HT1080 (cell line): Measurements from ENCODE around the gene CNTRL. TPM values are rescaled to one million over a fixed set of nuclear protein-coding genes. Genes with fewer than 3 reads are reported as not detected.

ENCODE experiments used
- DNase-seq: peaks from one replicate; pipeline ENCODE4 v3.0.0-alpha.2; 2015; ENCODE audit warnings: low read depth
- total RNA-seq: library from RNA; depleted of rRNA; stranded (reverse); fragments of >200 nt; shearing (Covaris generic); gene quantifications from 2 replicates; pipeline ENCODE4 v1.2.3, GENCODE V29; 2014

Gene CNTRL
- total RNA-seq, 1 experiment from 2014 or later: 6.1 TPM

- DNase-seq: no peak
Observed at GRCh38 chr9:121200356-121200755, 125.6 kb downstream of the CNTRL start.

DNA sequence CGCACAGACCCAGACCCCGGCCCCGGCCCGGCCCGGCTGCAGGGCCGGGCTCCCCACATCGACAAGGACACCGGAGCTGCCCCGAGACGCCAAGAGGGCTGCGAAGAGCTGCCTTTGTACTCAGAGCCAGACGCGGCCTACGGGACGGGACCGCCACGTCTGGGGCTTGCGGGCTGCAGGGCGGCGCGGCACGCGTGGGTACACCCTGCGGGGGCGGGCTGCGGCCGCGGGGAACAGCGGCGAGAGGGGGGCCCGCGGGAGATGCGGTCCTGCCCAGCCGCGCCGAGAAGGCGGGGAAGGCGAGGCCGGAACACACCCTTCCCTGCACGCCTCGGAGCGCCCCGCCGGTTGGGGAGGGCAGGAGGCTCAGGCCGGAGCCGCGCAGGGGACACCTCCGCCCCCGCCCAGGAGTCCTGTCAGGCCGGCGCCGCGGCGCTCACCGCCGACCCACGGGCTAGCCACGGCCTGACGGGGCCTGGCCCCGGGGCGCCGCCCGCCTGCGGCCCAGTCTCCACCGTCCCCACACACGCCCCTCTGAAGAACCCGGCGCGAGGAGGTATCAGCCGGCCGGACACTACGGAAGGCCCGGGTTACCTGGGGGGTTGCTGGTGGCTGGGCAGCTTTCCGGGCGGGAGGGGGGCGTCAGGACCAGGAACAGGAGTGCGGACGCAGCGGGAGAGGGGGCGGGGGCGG is 126.4 kb downstream of the CNTRL start:
- no peak for DNase-seq

- peak; percentile 99 for DNase-seq
Observed at GRCh38 chr9:121201738-121202533, 127.2 kb downstream of the CNTRL start, which contains the start of gene RAB14. RAB14 (minus strand) TSS chr9:121201869; CDS start chr9:121193412, 8,457 bp downstream.

DNA sequence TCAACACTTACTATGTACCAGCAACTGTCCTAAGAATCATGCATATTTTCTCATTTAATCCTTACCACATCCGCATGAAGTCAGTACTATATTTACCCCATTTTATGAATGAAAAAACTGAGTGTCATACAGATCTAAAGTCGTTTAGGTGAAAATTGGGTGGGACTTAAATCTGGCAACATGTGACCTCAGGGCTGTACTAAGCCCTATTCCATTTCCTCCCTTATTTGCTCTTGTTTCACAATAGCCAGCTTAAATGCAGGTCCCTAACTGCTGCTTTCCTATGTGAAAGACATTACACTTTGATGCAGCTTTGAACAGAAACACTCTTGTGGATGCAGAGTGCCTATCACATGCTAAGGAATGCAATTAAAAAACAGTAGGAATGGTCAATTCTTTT is 129.4 kb downstream of the CNTRL start:
- DNase-seq: no peak

GRCh38 chr9:121204611-121205010 is 129.9 kb downstream of the CNTRL start:
- DNase-seq: no peak

- DNase-seq: no peak
Observed at GRCh38 chr9:121206516-121207370, 132.0 kb downstream of the CNTRL start.

GRCh38 chr9:121207371-121207940 is 132.7 kb downstream of the CNTRL start:
- DNase-seq: no peak

- DNase-seq: no peak
Observed at GRCh38 chr9:121210536-121210935, 135.8 kb downstream of the CNTRL start.

GRCh38 chr9:121213136-121213806 is 138.5 kb downstream of the CNTRL start:
- peak; percentile 92 for DNase-seq

- no peak for DNase-seq
Observed at GRCh38 chr9:121214005-121214404, 139.2 kb downstream of the CNTRL start.

DNA sequence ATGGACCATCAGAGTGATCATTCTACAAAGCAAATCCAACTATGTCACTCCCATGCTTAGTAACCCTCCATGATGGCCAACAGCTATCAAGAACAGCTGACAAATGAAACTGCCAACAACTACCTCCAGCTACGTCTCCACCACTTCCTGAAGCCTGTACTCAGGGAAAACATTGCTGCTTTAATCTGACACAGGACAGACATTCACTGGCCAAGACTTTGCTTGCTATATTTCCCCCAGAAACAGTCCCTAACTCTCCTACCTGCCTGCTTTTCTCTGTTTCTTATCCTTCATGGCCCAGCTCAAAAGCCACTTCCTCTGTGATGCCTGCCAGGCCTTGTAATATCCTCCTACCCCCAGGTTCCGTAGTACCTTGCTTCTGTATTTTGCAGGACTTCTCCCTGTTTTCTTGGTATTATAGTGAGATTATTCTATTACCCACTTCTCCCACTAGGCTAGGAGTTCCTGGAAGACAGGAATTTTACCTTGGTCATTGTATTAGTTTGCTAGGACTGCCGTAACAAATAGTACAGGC is 141.6 kb downstream of the CNTRL start:
- no peak for DNase-seq

DNA sequence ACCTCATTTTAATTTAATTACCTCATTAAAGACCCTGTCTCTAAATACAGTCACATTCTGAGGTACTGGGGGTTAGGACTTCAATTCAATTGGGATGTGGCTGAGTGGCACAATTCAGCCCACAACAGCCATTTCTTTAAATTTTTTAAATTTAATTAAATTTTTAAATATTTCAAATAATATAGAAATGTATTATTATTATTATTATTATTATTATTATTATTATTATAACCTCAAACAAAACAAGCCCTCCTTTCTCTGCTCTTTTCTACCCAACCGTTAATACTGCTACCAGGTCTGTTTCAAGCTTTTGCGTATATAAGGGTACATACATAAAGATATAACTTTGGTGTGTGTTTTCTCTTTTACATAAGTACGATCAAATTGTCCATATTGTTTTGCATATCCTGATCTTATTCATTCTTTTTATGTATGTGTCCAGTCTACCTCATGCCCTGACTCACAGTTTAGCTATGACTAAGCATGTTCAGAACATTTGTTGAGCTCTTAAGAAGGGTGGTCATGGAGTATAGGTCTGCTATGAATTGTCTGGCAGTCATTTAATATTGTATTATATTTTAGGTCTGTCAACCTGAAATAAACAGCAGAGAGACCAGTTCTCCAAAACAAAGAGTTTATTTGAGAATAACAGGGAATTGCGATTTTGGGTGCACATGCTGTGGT is 143.0 kb downstream of the CNTRL start:
- DNase-seq: peak; percentile 78

GRCh38 chr9:121218357-121219027 is 143.7 kb downstream of the CNTRL start:
- peak; percentile 66 for DNase-seq

DNA sequence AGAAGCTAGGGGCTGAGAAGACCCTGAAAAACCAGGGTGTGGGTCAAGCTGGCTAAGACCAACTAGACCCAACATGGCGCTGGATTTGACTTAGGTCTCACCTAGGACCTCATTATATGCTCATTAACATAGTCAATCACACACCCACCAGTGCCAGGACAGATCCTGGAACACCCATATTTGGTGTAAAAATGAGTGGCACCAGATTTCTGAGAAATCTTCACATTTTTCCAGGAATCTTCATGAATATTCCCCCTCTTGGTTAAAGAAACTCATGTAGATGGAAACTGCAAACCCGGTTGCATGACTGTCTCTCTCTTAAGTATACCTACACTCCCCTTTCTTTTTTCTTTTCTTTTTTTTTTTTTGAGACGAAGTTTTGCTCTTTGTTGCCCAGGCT is 144.8 kb downstream of the CNTRL start:
- DNase-seq: no peak

- no peak for DNase-seq
Observed at GRCh38 chr9:121220996-121221663, 146.4 kb downstream of the CNTRL start.

- no peak for DNase-seq
Observed at GRCh38 chr9:121221664-121222055, 146.9 kb downstream of the CNTRL start.

GRCh38 chr9:121222524-121223171 is 147.9 kb downstream of the CNTRL start:
- peak; percentile 38 for DNase-seq

- DNase-seq: no peak
Observed at GRCh38 chr9:121225240-121225639, 150.5 kb downstream of the CNTRL start.
